ENCODE measurements around the gene CC2D2B. TPM values are rescaled to one million over a fixed set of nuclear protein-coding genes. Genes with fewer than 3 reads are reported as not detected.
"Not testable (repeated sequence)": the region's sequence is repeated elsewhere in the genome, so short reads cannot be mapped to it uniquely, and the experiment has no call there.

The CC2D2B gene
- total RNA-seq, 1 experiment from 2014 or later, result not detected

DNA sequence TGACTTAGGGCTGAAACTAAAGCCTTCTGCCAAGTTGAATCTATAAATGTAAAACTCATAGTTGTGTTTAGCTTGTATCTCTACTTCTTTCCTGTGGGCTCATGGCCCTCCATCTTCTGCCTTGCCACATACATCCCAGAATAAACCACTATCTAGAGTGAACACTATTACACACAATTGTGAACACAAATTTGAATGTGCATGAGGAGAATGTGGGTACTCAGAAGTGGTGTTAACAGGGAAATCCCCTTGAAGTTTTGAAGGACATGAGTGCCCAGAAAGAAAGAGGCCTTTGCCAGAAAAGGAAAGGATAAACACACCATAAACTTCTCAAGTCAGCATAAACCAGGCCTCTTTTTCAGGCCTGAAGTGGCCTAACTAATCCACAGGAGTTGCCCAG is 115.4 kb downstream of the CC2D2B start:
- no peak for DNase-seq (ENCODE audit: low spot score)

DNA sequence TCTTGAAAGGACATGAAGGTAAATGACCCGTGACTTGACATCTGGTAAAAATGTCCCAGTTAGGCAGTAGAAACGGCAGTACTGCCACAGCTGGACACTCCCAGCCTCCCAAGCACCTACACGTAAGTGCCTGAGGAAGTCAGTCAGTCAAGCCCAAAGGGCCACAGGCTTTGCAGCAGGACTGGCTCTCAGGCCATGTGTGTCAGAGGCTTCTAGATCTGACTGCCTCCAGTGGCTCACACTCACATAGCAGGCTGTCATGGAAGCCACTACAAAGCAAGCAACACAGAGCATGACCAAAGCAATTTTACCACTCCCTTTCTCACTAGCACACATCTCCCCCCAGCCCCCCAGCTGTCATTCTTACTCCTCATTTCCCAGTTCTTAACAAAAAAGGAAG is 117.8 kb downstream of the CC2D2B start:
- peak; percentile 44 for DNase-seq (ENCODE audit: low spot score)

DNA sequence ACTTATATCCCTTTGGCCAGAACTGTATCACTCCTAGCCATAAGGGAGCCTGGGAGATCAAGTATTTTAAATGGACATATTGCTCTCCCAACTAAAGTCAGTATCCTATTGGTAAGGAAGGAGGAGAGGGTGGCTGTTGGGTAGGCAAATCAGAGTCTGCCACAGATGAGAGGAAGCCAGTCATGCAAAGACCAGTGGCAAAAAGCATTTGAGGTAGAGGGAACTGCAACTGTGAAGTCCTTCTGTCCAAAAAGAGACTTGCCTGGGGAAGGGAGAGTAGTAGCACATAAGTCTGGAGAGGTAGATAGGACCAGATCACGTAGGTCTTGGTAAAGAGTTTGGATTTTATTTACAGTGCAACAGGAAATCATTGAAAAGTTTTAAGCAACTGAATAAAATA is 126.8 kb downstream of the CC2D2B start:
- no peak for DNase-seq (ENCODE audit: low spot score)

DNA sequence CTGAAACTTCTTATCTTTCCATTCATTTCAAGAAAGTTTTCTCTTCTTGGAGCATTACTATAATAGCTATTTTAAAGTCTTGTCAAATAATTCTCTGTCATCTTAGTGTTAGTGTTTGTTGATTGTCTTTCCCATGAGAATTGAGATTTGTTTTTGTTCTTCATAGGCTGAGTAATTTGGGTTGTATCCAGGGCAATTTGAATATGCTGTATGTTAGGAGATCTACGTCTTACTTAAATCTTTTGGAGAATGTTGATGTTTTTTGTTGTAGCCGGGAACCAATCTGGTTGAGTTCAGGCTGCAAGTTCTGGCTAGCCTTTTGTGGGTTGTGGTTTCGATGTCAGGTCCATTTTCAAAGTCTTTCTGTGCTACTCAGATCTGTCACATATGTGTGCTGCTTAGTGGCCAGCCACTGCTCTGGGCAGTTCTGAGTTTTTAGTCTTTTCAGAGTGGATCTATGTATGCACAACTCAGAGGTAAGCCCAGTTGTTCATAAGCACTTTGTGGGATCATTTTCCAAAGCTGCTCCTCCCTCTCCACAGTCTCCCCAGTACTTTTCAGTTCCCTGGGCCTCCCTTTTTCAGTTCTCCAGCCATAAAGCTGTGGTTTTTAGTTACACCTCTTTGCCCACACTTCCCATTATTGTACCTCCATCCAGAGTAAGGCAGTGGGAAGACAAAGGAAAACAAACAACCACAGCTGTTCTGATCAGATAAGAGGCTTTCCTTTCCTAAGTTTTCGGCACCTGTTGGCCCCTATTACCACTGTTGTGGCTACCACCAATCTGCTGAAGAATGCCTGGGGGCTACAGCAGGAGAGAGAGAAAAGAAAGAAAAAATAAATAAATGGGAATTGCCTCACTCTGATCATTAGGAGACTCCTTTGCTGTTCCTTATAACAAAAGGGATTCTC is 131.0 kb downstream of the CC2D2B start:
- no peak for DNase-seq (ENCODE audit: low spot score)

DNA sequence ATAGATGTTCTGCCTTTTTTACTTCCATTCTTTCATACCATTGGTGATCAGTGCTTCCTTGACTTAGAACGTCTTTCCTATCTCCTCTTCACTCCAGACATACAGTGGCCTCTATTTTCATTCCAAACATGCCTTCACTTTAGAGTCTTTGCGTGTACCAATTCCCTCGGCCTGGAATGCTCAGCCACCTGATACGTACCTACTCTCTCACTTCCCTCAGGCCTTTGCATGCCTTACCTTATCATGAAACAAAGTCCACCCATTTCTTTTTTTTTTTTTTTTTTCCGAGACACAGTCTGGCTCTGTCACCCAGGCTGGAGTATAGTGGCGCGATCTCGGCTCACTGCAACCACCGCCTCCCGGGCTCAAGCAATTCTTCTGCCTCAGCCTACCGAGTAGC is 133.4 kb downstream of the CC2D2B start:
- no peak for DNase-seq (ENCODE audit: low spot score)

DNA sequence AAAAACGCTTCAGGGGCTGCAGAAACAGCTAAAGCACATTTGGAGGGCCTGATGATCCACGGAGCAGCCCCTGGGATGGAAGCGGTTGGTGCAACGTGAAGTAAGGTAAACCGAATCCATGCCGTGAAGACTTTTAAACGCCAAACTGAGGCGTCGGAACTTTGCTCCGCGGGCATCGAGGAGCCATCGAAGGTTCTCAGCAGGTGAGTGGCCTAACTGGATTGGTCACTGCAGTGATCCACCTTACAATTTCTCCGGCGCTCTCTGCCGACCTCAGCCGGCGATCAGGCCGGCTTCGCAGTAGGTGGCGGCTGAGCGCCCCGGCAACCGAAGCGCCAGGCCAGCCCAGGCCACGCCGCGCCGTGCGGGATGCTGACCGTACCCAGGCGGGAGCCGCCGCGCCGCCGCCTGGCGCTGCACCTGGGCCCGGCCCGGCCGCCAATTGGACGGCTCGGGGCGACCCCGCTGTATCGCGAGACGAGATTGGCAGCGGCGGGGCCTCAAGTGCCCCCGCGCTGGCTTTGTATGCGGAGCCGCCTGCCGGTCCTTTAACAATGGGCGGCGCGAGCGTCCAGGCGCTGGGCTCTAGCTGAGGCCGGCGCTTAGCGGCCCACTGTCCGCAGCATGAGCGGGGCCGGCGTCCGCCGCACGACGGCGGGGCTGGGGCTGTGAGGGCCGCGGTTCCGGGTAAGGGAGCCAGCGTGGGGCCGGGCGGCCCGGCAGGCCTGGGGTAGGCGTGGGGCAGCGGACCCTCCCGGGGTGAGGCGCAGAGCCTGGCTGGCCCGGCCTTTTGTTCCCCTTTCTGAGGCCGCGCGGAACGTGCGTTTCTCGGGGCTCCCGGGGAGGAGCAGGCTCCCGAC is 135.5 kb downstream of the CC2D2B start, which contains the start of gene CCNJ:
CCNJ (plus strand) TSS at position 551 of the 860 bp plus-strand sequence. CDS start 811 bp downstream, outside the sequence.
- DNase-seq (ENCODE audit: low spot score), result peak; percentile 91

DNA sequence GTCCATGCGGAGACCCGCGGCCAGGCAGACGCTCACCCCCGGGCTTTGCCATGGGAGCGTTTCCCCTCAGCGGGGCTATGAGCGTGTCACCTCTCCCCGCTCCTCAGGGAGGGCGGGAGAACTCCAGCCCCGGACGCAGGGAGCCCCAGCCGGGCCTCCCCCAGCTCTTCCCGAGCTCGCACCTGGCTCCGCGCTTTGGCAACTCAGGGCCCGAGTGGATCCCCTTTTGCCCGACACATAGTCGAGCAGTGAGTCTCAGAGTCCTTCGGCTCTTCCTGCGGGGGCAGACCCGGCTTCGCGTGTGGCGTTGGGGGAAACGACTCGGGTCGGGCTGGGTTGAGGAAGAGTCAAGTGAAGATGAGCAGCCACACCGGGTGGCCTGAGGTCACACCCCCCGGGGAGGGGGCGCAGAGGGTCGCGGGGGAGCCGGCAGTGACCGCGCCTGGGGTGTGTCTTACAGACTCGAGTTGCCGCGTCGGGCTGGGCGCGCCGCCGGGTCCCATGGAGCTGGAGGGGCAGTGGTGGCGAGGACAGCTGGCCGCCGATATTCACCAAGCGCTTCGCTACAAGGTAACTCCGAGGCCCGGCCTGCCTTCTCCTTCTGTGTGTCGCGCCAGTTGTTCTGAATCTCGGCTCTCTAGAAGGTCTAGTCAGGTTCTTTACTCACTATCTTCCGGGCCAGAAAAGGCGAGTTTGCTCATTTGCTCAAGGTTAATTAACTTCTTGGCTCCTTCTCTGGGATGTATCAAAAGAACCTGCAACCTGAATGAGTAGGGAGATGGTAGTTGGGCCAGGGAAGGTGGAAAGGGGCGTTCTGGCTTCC is 136.3 kb downstream of the CC2D2B start:
- peak; percentile 57 for DNase-seq (ENCODE audit: low spot score)

DNA sequence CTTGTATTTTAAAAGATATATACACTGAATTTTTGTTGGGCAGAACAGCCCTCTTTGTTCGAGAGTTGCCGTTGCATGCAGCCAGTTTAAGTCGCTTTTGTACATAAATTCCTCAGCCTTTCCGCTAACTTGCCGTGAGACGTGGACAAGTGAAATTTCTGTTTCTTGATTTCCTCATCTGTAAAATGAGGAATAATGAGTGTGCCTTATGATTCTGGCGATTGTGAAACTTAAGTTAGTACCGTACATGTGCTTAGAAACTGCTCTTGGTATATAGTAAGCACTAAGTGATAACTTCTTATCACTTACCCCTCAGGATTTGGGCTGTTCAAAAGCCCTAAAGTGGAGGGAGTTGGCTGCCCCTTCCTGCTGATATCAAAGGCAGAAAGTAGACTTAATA is 137.0 kb downstream of the CC2D2B start:
- DNase-seq (ENCODE audit: low spot score), result no peak

DNA sequence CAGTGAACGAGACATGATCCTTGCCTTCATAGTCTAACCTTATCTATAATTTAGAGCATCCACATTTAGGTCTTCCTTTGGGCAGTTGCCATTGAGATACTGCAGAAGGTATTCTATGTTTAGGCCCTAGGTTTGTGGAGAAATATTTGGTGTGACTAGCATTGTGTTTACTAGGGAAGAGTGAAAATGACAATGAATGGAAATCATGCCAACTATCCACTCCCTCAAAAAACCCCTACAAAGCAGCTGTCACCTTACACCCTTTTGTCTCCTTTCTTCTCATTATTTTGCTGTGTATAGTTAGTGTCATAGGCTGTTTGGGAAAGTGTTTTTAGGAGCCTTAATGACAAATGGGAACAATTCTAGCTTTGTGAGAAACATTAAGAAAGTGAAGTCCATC is 138.8 kb downstream of the CC2D2B start:
- DNase-seq (ENCODE audit: low spot score), result no peak

DNA sequence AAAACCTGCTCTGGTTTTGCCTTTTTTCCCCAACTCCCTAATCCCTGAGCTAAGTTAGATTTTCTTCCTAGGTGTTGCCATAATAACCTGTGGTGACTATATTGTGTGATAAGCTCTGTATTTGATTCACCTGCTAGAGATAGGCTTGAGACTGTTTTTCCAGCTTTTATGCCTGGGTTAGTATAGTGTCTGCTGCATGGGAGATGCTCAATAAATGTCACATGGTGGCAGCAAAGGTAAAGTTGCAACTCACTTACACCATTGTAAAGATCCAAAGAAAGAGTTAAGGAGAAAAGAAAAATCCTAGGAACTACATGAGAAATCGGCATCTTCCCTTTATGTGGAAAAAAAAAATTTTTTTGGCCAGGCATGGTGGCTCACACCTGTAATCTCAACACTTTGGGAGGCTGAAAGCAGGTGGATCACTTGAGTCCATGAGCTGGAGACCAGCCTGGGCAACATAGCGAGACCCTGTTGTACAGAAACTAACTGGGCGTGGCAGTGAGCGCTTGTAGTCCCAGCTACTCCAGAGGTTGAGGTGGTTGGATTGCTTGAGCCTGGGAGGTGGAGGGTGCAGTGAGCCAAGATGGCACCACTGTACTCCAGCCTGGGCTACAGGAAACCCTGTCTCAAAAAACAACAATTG is 139.4 kb downstream of the CC2D2B start:
- DNase-seq (ENCODE audit: low spot score), result peak; percentile 38

DNA sequence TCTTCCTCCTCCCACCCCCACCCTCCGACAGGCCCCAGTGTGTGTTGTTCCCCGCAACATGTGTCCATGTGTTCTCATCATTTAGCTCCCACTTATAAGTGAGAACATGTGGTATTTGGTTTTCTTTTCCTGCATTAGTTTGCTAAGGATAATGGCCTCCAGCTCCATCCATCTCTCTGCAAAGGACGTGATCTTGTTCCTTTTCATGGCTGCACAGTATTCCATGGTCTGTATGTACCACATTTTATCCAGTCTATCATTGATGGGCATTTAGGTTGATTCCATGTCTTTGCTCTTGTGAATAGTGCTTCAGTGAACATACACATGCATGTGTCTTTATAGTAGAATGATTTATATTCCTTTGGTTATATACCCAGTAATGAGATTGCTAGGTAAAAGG is 140.2 kb downstream of the CC2D2B start:
- DNase-seq (ENCODE audit: low spot score), result not testable (repeated sequence)

DNA sequence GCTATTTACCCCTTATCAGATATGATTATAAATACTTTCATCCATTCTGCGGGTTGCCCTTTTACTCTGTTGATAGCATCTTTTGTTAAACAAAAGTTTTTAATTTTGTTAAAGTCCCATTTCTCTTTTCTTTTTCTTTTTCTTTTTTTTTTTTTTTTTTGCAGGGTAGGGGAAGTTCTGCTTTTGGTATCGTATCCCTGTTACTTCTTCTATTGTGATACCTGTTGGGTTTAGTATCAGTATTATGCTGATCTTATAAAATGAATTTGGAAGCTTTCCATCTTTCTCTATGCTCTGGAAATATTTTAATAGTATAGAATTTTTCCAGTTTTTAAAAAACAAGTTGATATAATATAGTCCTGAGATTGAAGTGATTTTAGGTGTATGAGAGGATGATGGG is 141.6 kb downstream of the CC2D2B start:
- no peak for DNase-seq (ENCODE audit: low spot score)

DNA sequence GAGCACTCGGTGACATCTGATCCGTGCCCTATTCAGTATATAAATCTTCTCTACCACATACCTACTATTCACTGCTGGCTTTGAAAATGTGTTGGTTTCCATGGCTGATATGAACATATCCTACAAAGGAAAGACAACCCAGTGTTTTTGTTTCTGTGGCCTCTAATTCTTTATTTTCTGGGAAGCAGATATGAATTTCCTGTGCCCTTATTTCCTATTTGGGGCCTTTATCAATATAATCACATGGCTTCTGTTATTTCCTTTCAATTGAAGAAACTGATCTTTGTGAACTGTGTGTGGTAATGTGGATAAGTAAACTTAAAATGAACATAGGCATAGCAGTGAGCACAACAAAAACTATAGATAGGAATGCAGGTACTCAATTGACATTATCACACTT is 146.2 kb downstream of the CC2D2B start:
- DNase-seq (ENCODE audit: low spot score), result no peak

DNA sequence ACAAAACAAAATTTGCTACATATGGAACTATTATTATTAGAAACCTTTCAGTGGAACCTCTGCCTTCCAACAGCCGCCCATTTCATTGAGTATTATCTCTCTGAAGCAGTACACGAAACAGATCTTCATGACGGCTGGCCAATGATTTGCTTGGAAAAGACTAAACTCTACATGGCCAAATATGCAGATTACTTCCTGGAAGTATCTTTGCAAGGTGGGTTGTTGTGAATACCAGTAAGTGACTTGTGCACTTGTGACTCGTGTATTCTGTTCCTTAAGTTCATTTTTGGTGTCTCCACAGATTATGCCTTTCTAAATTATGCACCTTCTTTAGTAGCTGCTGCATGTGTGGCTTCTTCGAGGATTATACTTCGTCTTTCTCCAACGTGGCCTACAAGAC is 149.0 kb downstream of the CC2D2B start:
- no peak for DNase-seq (ENCODE audit: low spot score)

DNA sequence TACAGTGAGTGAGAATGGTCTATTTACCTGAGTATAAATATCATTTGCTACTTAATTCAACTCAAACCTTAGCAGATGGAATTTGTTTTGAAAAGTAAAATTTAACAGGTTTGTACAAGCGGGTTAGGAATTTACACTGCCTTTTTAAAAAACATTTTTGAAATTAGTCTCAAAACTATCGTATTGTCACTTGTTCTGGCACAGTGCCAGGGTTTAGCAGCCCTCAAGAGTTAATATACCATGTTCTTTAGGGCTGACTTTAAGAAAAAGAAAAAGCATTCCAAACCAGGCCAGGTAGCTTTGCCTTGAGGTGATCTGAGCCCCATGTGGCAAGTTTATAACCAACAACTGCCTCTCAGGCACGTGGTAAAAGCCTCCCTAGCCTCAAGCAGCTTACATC is 153.5 kb downstream of the CC2D2B start:
- DNase-seq (ENCODE audit: low spot score), result no peak

DNA sequence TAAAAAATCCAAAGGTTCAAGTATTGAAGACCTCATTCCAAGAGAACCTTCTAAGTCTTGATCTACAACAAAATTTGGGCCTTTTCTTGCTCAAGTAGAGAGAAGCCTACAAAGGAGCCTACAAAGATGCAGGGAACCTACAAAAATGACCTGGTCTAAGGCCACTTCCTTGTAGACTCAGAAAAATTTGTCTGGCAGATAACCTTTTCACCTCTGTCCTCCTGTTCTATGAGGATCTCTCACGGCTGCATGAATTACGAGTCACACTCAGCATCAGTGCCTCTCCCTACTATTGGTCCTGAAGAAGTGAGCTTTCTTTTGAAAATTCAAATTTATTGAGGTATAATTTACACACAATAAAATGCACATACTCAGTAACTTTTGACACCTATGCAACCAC is 164.9 kb downstream of the CC2D2B start:
- no peak for DNase-seq (ENCODE audit: low spot score)

DNA sequence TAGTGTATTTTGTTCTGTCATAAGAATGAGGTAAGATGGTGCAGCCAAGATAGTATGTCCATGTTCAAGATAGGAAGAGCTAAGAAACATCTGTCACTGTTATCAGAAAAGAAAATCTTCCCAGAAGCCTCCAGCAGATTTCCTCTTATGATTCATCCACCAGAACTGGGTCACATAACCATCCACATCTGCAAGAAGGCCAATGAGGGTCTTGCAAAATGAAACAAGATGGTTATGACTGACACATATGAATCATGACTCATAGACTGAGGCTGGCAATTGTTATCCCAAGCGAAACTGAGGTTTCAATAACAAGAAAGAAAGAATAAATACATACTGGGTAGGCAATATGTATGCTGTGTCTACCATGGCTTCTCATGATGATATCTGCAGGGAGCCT is 165.9 kb downstream of the CC2D2B start:
- DNase-seq (ENCODE audit: low spot score), result no peak

DNA sequence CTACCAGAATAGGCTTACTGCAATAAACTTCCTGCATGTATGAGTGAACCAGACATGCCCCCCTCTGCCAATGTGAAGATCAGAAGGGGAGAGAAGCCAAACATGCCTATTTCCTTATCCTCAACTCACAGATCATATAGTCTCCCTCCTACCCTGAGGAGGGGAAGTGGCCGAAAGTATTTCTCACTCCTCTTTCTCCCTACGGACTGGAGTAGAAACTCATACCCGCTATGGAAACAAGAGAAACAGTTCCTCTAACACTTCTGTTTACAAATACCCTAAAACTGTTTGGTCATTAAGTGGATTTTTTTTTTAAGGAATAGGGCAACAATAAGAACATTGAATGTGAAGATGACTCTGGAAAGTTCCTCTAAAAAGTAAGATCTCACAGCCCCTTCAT is 167.0 kb downstream of the CC2D2B start:
- no peak for DNase-seq (ENCODE audit: low spot score)

DNA sequence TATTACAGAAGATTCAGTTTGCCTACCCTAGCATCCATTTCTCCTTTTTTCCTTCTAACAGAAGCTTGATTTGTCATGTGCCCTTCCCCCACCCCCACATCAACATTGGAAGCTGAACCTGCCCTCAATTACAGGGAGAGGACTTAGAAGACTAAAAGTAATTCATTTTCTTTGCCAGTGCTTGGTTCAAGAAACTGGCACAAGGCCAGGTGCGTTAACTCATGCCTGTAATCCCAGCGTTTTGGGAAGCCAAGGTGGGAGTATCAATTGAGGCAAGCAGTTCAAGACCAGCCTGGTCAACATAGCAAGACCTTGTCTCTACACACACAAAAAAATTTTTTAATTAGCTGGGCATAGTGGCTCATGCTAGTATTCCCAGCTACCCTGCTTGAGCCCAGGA is 168.2 kb downstream of the CC2D2B start:
- no peak for DNase-seq (ENCODE audit: low spot score)

DNA sequence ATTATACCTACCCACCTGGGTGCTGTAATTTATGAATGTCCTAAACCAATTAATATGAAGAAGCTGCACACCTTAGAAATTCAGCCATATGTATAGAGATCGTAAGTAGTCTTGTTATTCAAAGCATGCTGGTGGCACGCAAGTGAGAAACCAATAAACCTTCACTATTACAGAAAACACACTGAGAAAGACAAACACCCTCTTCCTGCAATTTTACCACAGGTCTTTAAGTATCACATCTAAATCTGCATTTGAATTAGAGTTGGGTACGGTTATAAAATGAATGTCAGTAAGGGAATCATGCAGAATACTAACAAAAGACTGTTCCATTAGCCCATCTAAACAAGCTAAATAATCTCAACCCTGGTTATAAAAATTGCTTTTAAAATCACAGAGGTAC is 169.4 kb downstream of the CC2D2B start:
- DNase-seq (ENCODE audit: low spot score), result no peak

DNA sequence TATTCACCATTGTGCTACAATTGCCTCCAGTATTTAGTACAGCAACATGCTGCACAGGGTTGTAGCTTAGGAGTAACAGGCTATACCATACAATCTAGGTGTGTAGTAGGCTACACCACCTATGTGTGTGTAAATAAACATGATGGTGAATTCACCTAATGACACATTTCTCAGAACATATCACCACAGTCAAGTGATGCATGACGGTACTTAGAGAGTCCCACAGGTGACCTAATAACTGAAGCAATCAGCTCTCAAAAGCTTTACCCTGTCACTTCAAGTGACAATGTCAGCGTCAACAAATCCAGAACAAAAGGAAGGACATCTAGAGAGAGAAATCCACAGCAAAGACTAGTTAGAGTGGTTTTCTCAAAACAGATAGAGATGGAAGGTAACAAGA is 174.4 kb downstream of the CC2D2B start:
- DNase-seq (ENCODE audit: low spot score), result no peak

All from HT-29 (cell line).